Spinal cord (tissue), 10 donors: ENCODE measurements around the gene TNIK. TPM values are rescaled to one million over a fixed set of nuclear protein-coding genes. Genes with fewer than 3 reads are reported as not detected.
A peak's percentile ranks its signal among the peaks of the same experiment; 100 is the strongest.
"Not testable (repeated sequence)": the region's sequence is repeated elsewhere in the genome, so short reads cannot be mapped to it uniquely, and the experiment has no call there.

Source experiments
- DNase-seq, 6 donors: peaks; one replicate each; pipeline versions ENCODE4 v3.0.0 to v3.0.0-alpha.2; 2013 to 2015; ENCODE audit warnings: low spot score in 6 of 6, low read depth in 4 of 6
- H3K27ac ChIP-seq: one replicate; pipeline ENCODE4 v1.5.1; 2013; ENCODE audit warnings: low read depth, low read length, control low read depth
- H3K27me3 ChIP-seq: one replicate; pipeline ENCODE4 v1.6.1; 2013; ENCODE audit warnings: low read length; ENCODE audit not compliant: control insufficient read depth, insufficient read depth
- H3K36me3 ChIP-seq: one replicate; pipeline ENCODE4 v1.6.1; 2013; ENCODE audit warnings: low read length; ENCODE audit not compliant: control insufficient read depth, insufficient read depth
- H3K4me1 ChIP-seq: one replicate; pipeline ENCODE4 v1.6.1; 2013; ENCODE audit warnings: low read length; ENCODE audit not compliant: control insufficient read depth, insufficient read depth
- H3K4me3 ChIP-seq: one replicate; pipeline ENCODE4 v1.5.1; 2013; ENCODE audit warnings: low read depth, low read length, control low read depth
- H3K9me3 ChIP-seq: one replicate; pipeline ENCODE4 v1.6.1; 2013; ENCODE audit warnings: low read length; ENCODE audit not compliant: control insufficient read depth, insufficient read depth
- WGBS: methylation state at CpG from one replicate; pipeline ENCODE4 v1.1.5; 2013; ENCODE audit warnings: missing lambda C conversion rate; ENCODE audit not compliant: insufficient coverage; 5-methylcytosine and 5-hydroxymethylcytosine counted together
- polyA plus RNA-seq, 2 donors: library from polyadenylated mRNA; unstranded; fragments of 120-200 nt; gene quantifications; one replicate each; pipeline ENCODE4 v1.2.1, GENCODE V29; 2013; ENCODE audit not compliant: insufficient read length in 2 of 2
- total RNA-seq, 2 donors: library from RNA; depleted of rRNA in 1 of 2; stranded (reverse); fragments of 120-200 nt in 1 of 2; fragments of >200 nt in 1 of 2; gene quantifications; one replicate each; pipeline versions ENCODE4 v1.2.3 to v1.2.4, GENCODE V29; 2013 to 2014
- donor health status: healthy.

The TNIK gene
- total and polyA plus RNA-seq, 4 donors, result 38.3 to 105 (median 88.5) TPM

- Histone ChIP-seq H3K27ac (no peak overlapping the region), H3K36me3 (no peaks in the 10 kb centered on the region), H3K4me1 (peaks cover 20% of the 10 kb centered on the region), H3K9me3 (no peaks in the 10 kb centered on the region), H3K4me3 (no peak overlapping the region), H3K27me3 (no peaks in the 10 kb centered on the region)
- peak in 2 of 6 donors; percentile 29 to 50 for DNase-seq
- WGBS, result 23% methylated on average over 12 of the region's 12 CpGs
Measured at GRCh38 chr3:171453180-171453886, 6.9 kb downstream of the TNIK start.

- DNase-seq, result no peak
- Histone ChIP-seq H3K9me3 (no peaks in the 10 kb centered on the region), H3K36me3 (no peaks in the 10 kb centered on the region), H3K27ac (no peak overlapping the region), H3K4me1 (peaks cover 17% of the 10 kb centered on the region), H3K27me3 (no peaks in the 10 kb centered on the region), H3K4me3 (no peak overlapping the region)
- 59% methylated on average over 5 of the region's 5 CpGs for WGBS
Measured at GRCh38 chr3:171452328-171452727, 7.9 kb downstream of the TNIK start.

GRCh38 chr3:171451915-171452314 lies 8.3 kb downstream of the TNIK start:
- no CpG with 5 or more reads among the region's 5 CpGs for WGBS
- H3K27me3 ChIP-seq, result no peaks in the 10 kb centered on the region
- H3K9me3 ChIP-seq, result no peaks in the 10 kb centered on the region
- DNase-seq, result no peak
- peaks cover 14% of the 10 kb centered on the region for H3K4me1 ChIP-seq
- no peak overlapping the region for H3K27ac ChIP-seq
- no peak overlapping the region for H3K4me3 ChIP-seq
- H3K36me3 ChIP-seq, result no peaks in the 10 kb centered on the region

GRCh38 chr3:171447579-171447891 lies 12.7 kb downstream of the TNIK start:
- WGBS, result no CpG with 5 or more reads among the region's 1 CpG

GRCh38 chr3:171446801-171447578 lies 13.2 kb downstream of the TNIK start:
- no peak overlapping the region for H3K4me3 ChIP-seq
- no peak for DNase-seq
- peaks cover 8% of the 10 kb centered on the region for H3K4me1 ChIP-seq
- H3K36me3 ChIP-seq, result no peaks in the 10 kb centered on the region
- H3K9me3 ChIP-seq, result no peaks in the 10 kb centered on the region
- no peak overlapping the region for H3K27ac ChIP-seq
- WGBS, result 92% methylated on average over 6 of the region's 12 CpGs
- no peaks in the 10 kb centered on the region for H3K27me3 ChIP-seq

More at GRCh38 chr3:171447579-171447891, 12.7 kb downstream of the TNIK start:
- not testable (repeated sequence) for H3K36me3 ChIP-seq, H3K9me3 ChIP-seq, DNase-seq, H3K4me3 ChIP-seq, H3K27ac ChIP-seq, H3K27me3 ChIP-seq
- H3K4me1 ChIP-seq, result peaks cover 13% of the 10 kb centered on the region

GRCh38 chr3:171446301-171446700 lies 13.9 kb downstream of the TNIK start:
- H3K4me3 ChIP-seq, result no peak overlapping the region
- H3K9me3 ChIP-seq, result no peaks in the 10 kb centered on the region
- no peak for DNase-seq
- no peaks in the 10 kb centered on the region for H3K27me3 ChIP-seq
- H3K36me3 ChIP-seq, result no peaks in the 10 kb centered on the region
- H3K27ac ChIP-seq, result no peak overlapping the region
- no CpG with 5 or more reads among the region's 1 CpG for WGBS
- peaks cover 8% of the 10 kb centered on the region for H3K4me1 ChIP-seq

- Histone ChIP-seq H3K27me3 (no peaks in the 10 kb centered on the region), H3K4me1 (peaks cover 8% of the 10 kb centered on the region), H3K9me3 (no peaks in the 10 kb centered on the region), H3K27ac (no peak overlapping the region), H3K36me3 (no peaks in the 10 kb centered on the region), H3K4me3 (no peak overlapping the region)
- WGBS, result 76% methylated on average over 4 of the region's 6 CpGs
- DNase-seq, result peak in 1 of 6 donors; percentile 72
Measured at GRCh38 chr3:171445620-171446204, 14.5 kb downstream of the TNIK start.

GRCh38 chr3:171444001-171444690 lies 16.1 kb downstream of the TNIK start:
- Histone ChIP-seq H3K27me3 (no peaks in the 10 kb centered on the region), H3K27ac (no peak overlapping the region), H3K36me3 (no peaks in the 10 kb centered on the region), H3K4me3 (no peak overlapping the region), H3K9me3 (no peaks in the 10 kb centered on the region), H3K4me1 (peaks cover 8% of the 10 kb centered on the region)
- no peak for DNase-seq
- WGBS, result no CpG with 5 or more reads among the region's 3 CpGs

- no peak overlapping the region for H3K4me3 ChIP-seq
- no peaks in the 10 kb centered on the region for H3K36me3 ChIP-seq
- no peak for DNase-seq
- H3K4me1 ChIP-seq, result peaks cover 8% of the 10 kb centered on the region
- no peaks in the 10 kb centered on the region for H3K27me3 ChIP-seq
- no peaks in the 10 kb centered on the region for H3K9me3 ChIP-seq
- H3K27ac ChIP-seq, result peak overlapping the region; percentile 64
- WGBS, result 48% methylated on average over 3 of the region's 6 CpGs
Measured at GRCh38 chr3:171443211-171443957, 16.8 kb downstream of the TNIK start.
